Esophagus squamous epithelium (tissue), 4 donors: ENCODE data around the gene ARHGEF2.

Experiments used
- CTCF ChIP-seq, 6 experiments: fragments of 450-650 bp in 4 of 6; fragments of 200-600 bp in 2 of 6; sonication (generic) in 2 of 6; IDR thresholded peaks; one replicate each; pipeline ENCODE4 v1.5.1; 2016 to 2019; ENCODE audit warnings: antibody characterized with exemption in 6 of 6, mild to moderate bottlenecking in 4 of 6, moderate library complexity in 4 of 6
- POLR2A ChIP-seq, 4 donors: fragments of 450-650 bp; IDR thresholded peaks; one replicate each; pipeline ENCODE4 v1.6.1; 2017; ENCODE audit warnings: antibody characterized with exemption in 4 of 4, mild to moderate bottlenecking in 4 of 4, moderate library complexity in 3 of 4

- TF ChIP-seq CTCF (IDR thresholded peaks at IDR 0.05) (no peak), POLR2A (IDR thresholded peaks at IDR 0.05) (no peak)
Measured at GRCh38 chr1:155996166-155996565, 17.8 kb upstream of the ARHGEF2 start.
